Transverse colon (tissue), 3 donors: ENCODE measurements around the gene OTOG.

Experiments used
- POLR2A ChIP-seq: fragments of 450-650 bp; IDR thresholded peaks from one replicate; pipeline ENCODE4 v1.6.1; 2016; ENCODE audit warnings: antibody characterized with exemption, mild to moderate bottlenecking, moderate library complexity
- TF ChIP-seq, protein P1 (sequence below), 5 experiments: fragments of 200-600 bp in 3 of 5; fragments of 450-650 bp in 2 of 5; sonication (generic) in 3 of 5; IDR thresholded peaks; 1 replicate in 2 of 5; 2 replicates in 3 of 5; pipeline ENCODE4 v1.5.1; 2016 to 2017; ENCODE audit warnings: antibody characterized with exemption in 5 of 5, inconsistent platforms in 3 of 5, mild to moderate bottlenecking in 2 of 5, moderate library complexity in 1 of 5

DNA sequence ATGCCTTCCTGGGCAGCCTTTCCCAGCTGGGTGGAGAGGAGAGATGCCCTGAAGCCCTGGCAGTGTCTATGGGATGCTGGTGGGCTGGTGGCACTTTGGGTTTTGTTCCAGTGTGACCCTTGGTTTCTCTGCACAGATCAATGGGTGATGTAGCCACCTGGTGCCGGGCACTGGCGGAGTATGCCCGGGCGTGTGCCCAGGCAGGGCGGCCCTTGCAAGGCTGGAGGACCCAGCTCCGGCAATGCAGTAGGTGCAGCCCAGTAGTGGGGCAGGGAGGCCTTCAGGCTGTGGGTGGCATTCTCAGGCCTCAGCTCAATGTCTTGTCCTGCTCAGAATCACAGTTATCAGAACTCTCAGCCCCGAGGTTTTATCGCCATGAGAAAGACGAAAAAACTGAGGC lies 11.9 kb downstream of the OTOG start:
- TF ChIP-seq, protein P1, sequence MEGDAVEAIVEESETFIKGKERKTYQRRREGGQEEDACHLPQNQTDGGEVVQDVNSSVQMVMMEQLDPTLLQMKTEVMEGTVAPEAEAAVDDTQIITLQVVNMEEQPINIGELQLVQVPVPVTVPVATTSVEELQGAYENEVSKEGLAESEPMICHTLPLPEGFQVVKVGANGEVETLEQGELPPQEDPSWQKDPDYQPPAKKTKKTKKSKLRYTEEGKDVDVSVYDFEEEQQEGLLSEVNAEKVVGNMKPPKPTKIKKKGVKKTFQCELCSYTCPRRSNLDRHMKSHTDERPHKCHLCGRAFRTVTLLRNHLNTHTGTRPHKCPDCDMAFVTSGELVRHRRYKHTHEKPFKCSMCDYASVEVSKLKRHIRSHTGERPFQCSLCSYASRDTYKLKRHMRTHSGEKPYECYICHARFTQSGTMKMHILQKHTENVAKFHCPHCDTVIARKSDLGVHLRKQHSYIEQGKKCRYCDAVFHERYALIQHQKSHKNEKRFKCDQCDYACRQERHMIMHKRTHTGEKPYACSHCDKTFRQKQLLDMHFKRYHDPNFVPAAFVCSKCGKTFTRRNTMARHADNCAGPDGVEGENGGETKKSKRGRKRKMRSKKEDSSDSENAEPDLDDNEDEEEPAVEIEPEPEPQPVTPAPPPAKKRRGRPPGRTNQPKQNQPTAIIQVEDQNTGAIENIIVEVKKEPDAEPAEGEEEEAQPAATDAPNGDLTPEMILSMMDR (IDR thresholded peaks at IDR 0.05): no peak
- TF ChIP-seq POLR2A: no peak
